Measurements from ENCODE around the gene ZNF367. TPM values are rescaled to one million over a fixed set of nuclear protein-coding genes. Genes with fewer than 3 reads are reported as not detected.

The ZNF367 gene
- total and polyA plus RNA-seq, 8 donors: 0.58 to 9.8 (median 1.8) TPM; not detected in 1

DNA sequence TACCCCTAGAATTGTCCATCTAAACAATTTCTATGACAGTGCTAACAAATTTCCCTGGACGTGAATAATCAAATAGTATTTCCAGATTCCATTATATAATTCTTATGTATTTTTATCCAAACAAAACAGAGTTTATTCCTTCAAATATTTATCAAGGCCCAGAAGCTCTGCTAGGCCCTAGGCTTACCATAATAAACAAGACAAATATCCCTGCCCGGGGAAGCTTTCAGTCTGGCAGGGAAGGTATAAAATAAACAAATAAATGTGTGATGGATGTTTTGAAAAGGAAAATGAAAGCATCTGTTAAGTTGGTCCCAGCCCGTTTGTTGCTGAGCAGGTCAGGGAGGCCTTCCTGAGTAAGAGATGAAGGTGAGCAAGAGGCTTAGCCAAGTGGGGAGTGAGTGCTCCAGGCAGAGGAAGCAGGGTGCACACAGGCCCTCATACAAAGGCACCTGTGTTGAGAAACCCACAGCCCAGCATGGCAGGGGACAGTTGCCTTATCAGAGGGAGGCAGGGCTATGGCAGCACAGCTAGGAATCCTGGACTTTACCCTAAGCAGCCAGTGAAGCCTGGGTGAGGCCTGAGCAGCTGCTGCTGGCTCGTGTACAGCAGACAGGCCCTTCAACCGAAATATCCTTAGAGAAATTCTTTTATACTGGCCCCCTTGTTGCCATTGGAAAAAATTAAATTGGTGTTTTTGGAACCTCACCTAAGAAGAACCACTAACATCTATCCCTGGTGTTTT is 27.0 kb downstream of the ZNF367 start:
- no peaks in the 10 kb centered on the region for H3K9me3 ChIP-seq
- peak; percentile 60 to 86 for DNase-seq
- H3K27ac ChIP-seq: peak overlapping the region; percentile 67 to 84 (median 79)
- H3K4me1 ChIP-seq: peaks cover 0 to 42% (median 12%) of the 10 kb centered on the region in 4 donors
- no peaks in the 10 kb centered on the region for H3K36me3 ChIP-seq
- no peaks in the 10 kb centered on the region for H3K27me3 ChIP-seq
- intact Hi-C loops (cut with DNase I; ENCODE audit: low total_unique reads): no loop called here
- TF ChIP-seq POLR2AphosphoS5 (IDR thresholded peaks at IDR 0.05): peak in 2 of 3 donors; percentile 45 to 47
- no peak for TF ChIP-seq POLR2A (IDR thresholded peaks at IDR 0.05)
- no peak overlapping the region for H3K4me3 ChIP-seq
- 21 to 38% (median 24%) methylated on average over 5 of the region's 5 CpGs for WGBS, 5 donors

GRCh38 chr9:96388144-96388543 is 30.0 kb downstream of the ZNF367 start:
- DNase-seq: no peak
- Histone ChIP-seq H3K4me1 (peaks cover 6 to 63% (median 22%) of the 10 kb centered on the region in 4 donors), H3K27ac (no peak overlapping the region), H3K9me3 (no peaks in the 10 kb centered on the region), H3K27me3 (no peaks in the 10 kb centered on the region), H3K36me3 (no peaks in the 10 kb centered on the region), H3K4me3 (no peak overlapping the region)
- WGBS, 5 donors: 91 to 98% (median 96%) methylated on average over 11 of the region's 11 CpGs
- TF ChIP-seq EP300 (IDR thresholded peaks at IDR 0.05) (no peak), POLR2AphosphoS5 (IDR thresholded peaks at IDR 0.05) (no peak), POLR2A (IDR thresholded peaks at IDR 0.05) (no peak)
- TF ChIP-seq, protein P1, sequence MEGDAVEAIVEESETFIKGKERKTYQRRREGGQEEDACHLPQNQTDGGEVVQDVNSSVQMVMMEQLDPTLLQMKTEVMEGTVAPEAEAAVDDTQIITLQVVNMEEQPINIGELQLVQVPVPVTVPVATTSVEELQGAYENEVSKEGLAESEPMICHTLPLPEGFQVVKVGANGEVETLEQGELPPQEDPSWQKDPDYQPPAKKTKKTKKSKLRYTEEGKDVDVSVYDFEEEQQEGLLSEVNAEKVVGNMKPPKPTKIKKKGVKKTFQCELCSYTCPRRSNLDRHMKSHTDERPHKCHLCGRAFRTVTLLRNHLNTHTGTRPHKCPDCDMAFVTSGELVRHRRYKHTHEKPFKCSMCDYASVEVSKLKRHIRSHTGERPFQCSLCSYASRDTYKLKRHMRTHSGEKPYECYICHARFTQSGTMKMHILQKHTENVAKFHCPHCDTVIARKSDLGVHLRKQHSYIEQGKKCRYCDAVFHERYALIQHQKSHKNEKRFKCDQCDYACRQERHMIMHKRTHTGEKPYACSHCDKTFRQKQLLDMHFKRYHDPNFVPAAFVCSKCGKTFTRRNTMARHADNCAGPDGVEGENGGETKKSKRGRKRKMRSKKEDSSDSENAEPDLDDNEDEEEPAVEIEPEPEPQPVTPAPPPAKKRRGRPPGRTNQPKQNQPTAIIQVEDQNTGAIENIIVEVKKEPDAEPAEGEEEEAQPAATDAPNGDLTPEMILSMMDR (IDR thresholded peaks at IDR 0.05): no peak
- intact Hi-C loops (cut with DNase I; ENCODE audit: low total_unique reads): no loop called here

DNA sequence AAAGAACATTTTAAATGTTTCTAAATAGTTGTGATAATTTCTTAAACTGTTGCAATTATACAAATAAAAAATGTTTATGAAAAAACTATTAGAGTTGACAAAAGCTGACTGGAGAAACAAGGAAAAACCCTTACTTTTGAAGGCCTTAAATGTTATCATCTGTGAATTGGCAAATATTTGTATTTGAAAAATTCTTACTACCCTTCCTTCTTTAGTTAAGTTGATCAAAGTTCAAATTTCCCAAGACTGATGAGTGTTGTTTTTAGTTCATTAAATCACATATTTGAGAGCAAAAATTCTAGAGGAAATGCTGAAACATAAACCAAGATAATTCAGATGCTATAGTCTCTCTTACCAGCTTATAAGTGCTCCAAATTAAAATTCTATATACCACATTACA is 32.0 kb downstream of the ZNF367 start:
- no peaks in the 10 kb centered on the region for H3K9me3 ChIP-seq
- H3K36me3 ChIP-seq: no peaks in the 10 kb centered on the region
- H3K27ac ChIP-seq: peak overlapping the region in 1 of 5 donors; percentile 19
- intact Hi-C loops (cut with DNase I; ENCODE audit: low total_unique reads): no loop called here
- TF ChIP-seq, protein P1 (IDR thresholded peaks at IDR 0.05): no peak
- no peak for TF ChIP-seq EP300 (IDR thresholded peaks at IDR 0.05)
- no peak for TF ChIP-seq POLR2A (IDR thresholded peaks at IDR 0.05)
- TF ChIP-seq POLR2AphosphoS5 (IDR thresholded peaks at IDR 0.05): no peak
- no peak for DNase-seq
- H3K4me3 ChIP-seq: no peak overlapping the region
- H3K27me3 ChIP-seq: no peaks in the 10 kb centered on the region
- H3K4me1 ChIP-seq: peaks cover 14 to 72% (median 29%) of the 10 kb centered on the region in 4 donors

GRCh38 chr9:96383165-96383942 is 34.8 kb downstream of the ZNF367 start, which contains the start of gene SLC35D2:
SLC35D2 (minus strand) TSS chr9:96383711; CDS start chr9:96383634, 77 bp downstream.
- intact Hi-C loops (cut with DNase I; ENCODE audit: low total_unique reads): no loop called here
- no peak for TF ChIP-seq POLR2A (IDR thresholded peaks at IDR 0.05)
- TF ChIP-seq POLR2AphosphoS5 (IDR thresholded peaks at IDR 0.05): peak in 2 of 3 donors; percentile 51 to 65
- no peak for TF ChIP-seq EP300 (IDR thresholded peaks at IDR 0.05)
- TF ChIP-seq, protein P1 (IDR thresholded peaks at IDR 0.05): peak in 1 of 7 experiments; percentile 10
- peaks cover 0 to 3% (median 0%) of the 10 kb centered on the region in 4 donors for H3K36me3 ChIP-seq
- DNase-seq: peak; percentile 75 to 89
- no peaks in the 10 kb centered on the region for H3K9me3 ChIP-seq
- H3K27ac ChIP-seq: peak within 1 kb of the TSS; percentile 85 to 98 (median 91)
- H3K4me1 ChIP-seq: peaks cover 18 to 76% (median 35%) of the 10 kb centered on the region in 4 donors
- peak within 1 kb of the TSS; percentile 66 to 87 (median 70) for H3K4me3 ChIP-seq
- no peaks in the 10 kb centered on the region for H3K27me3 ChIP-seq
- 1 to 2% (median 1%) methylated on average over 27 to 73 of the region's 73 CpGs for WGBS, 5 donors
